HCT116 (cell line): Measurements from ENCODE around the gene FAM241A. TPM values are rescaled to one million over a fixed set of nuclear protein-coding genes. Genes with fewer than 3 reads are reported as not detected.

Experiments used
- ATAC-seq: fragments of 200-7000 bp; cut with Tn5 transposase; 2 replicates; pipeline ENCODE4 v1.9.1; 2020; ENCODE audit warnings: mild to moderate bottlenecking, moderate library complexity
- BruUV-seq: library from RNA; stranded (reverse); fragments of 400-500 nt; replicated peaks from 2 replicates; lab custom pipeline; 2021; lab: Mats Ljungman, UMichigan
- CTCF ChIA-PET: fragments of 300-600 bp; sonication (Branson Sonifier 250); formaldehyde crosslinking; loops from one replicate; lab custom pipeline; 2021; ENCODE audit warnings: antibody characterized with exemption; lab: Charles Lee
- POLR2A ChIA-PET: fragments of 300-600, 350-600 bp; sonication (Branson Sonifier 250); formaldehyde crosslinking; loops from one replicate; lab custom pipeline; 2021; ENCODE audit warnings: antibody characterized with exemption; lab: Charles Lee
- RAD21 ChIA-PET, 2 experiments: fragments of 300-600 bp; sonication (Branson Sonifier 250); formaldehyde crosslinking; loops; one replicate each; lab custom pipeline; 2023; ENCODE audit warnings: low total read pairs in 2 of 2; ENCODE audit not compliant: uncharacterized antibody in 2 of 2, unreplicated experiment in 2 of 2, low non-redundant PET in 1 of 2; lab: Charles Lee
- DNase-seq: peaks from one replicate; pipeline ENCODE4 v3.0.0-alpha.2; 2010; ENCODE audit warnings: low read depth, low spot score
- H2AFZ ChIP-seq: fragments of 200-600 bp; shearing (Covaris generic), sonication (generic); 2 replicates; pipeline ENCODE4 v1.6.1; 2017; ENCODE audit warnings: low read depth, mixed run types, mixed read lengths, antibody characterized with exemption, low read length; ENCODE audit not compliant: poor library complexity, severe bottlenecking
- H3K27ac ChIP-seq: 2 replicates; pipeline ENCODE4 v1.5.1; 2012; ENCODE audit warnings: low read depth, low read length
- H3K27me3 ChIP-seq: fragments of 200-600 bp; sonication (generic); 2 replicates; pipeline ENCODE4 v1.6.1; 2016; ENCODE audit warnings: mixed run types, low read length, mixed read lengths; ENCODE audit not compliant: insufficient read depth
- H3K36me3 ChIP-seq, 2 experiments: fragments of 200-500 bp in 1 of 2; fragments of 200-600 bp in 1 of 2; sonication (Bioruptor generic) in 1 of 2; sonication (generic) in 1 of 2; 2 replicates each; pipeline versions ENCODE4 v1.5.1 to v1.6.1; 2014 to 2016; ENCODE audit warnings: low read length in 2 of 2, inconsistent platforms in 1 of 2, mixed read lengths in 1 of 2, mixed run types in 1 of 2; ENCODE audit not compliant: insufficient read depth in 2 of 2, control insufficient read depth in 1 of 2
- H3K4me1 ChIP-seq, 2 experiments: fragments of 200-600 bp in 1 of 2; sonication (generic) in 1 of 2; 2 replicates each; pipeline versions ENCODE4 v1.5.1 to v1.6.1; 2012 to 2017; ENCODE audit warnings: low read length in 2 of 2, inconsistent platforms in 1 of 2, mild to moderate bottlenecking in 1 of 2, mixed read lengths in 1 of 2, mixed run types in 1 of 2, moderate library complexity in 1 of 2; ENCODE audit not compliant: insufficient read depth in 2 of 2, control insufficient read depth in 1 of 2
- H3K4me2 ChIP-seq: fragments of 200-600 bp; sonication (generic); 2 replicates; pipeline ENCODE4 v1.6.1; 2017; ENCODE audit warnings: mixed run types, low read length, mixed read lengths
- H3K4me3 ChIP-seq, 2 experiments: fragments of 200-600 bp in 1 of 2; sonication (generic) in 1 of 2; replicated peaks in 1 of 2; 2 replicates each; pipeline ENCODE4 v1.5.1; 2011 to 2016; ENCODE audit warnings: low read length in 2 of 2, control low read depth in 1 of 2, low read depth in 1 of 2, mild to moderate bottlenecking in 1 of 2, mixed read lengths in 1 of 2, mixed run types in 1 of 2
- H3K79me2 ChIP-seq: fragments of 200-600 bp; sonication (generic); 2 replicates; pipeline ENCODE4 v1.6.1; 2017; ENCODE audit warnings: mild to moderate bottlenecking, mixed run types, low read length, moderate library complexity, mixed read lengths; ENCODE audit not compliant: insufficient read depth
- H3K9ac ChIP-seq: fragments of 200-600 bp; sonication (generic); 2 replicates; pipeline ENCODE4 v1.6.1; 2016; ENCODE audit warnings: low read length, mixed read lengths
- H3K9me2 ChIP-seq: fragments of 200-600 bp; sonication (generic), shearing (Covaris generic); 2 replicates; pipeline ENCODE4 v1.6.1; 2017; ENCODE audit warnings: mixed run types, mild to moderate bottlenecking, moderate library complexity; ENCODE audit not compliant: insufficient read depth
- H3K9me3 ChIP-seq, 2 experiments: fragments of 200-500 bp in 1 of 2; fragments of 200-600 bp in 1 of 2; sonication (Bioruptor generic) in 1 of 2; sonication (generic) in 1 of 2; 2 replicates each; pipeline ENCODE4 v1.6.1; 2014 to 2017; ENCODE audit warnings: low read length in 2 of 2, mixed read lengths in 2 of 2, inconsistent platforms in 1 of 2, low read depth in 1 of 2, mild to moderate bottlenecking in 1 of 2, mixed run types in 1 of 2, moderate library complexity in 1 of 2; ENCODE audit not compliant: control insufficient read depth in 1 of 2, insufficient read depth in 1 of 2
- H4K20me1 ChIP-seq: fragments of 200-600 bp; sonication (generic), shearing (Covaris generic); 2 replicates; pipeline ENCODE4 v1.6.1; 2017; ENCODE audit warnings: mixed run types, mild to moderate bottlenecking, moderate library complexity; ENCODE audit not compliant: insufficient read depth
- CBX3 ChIP-seq: IDR thresholded peaks from 2 replicates; pipeline ENCODE4 v1.6.1; 2012; ENCODE audit warnings: low read depth
- CTCF ChIP-seq, 3 experiments: fragments of 200-600 bp in 1 of 3; sonication (generic) in 1 of 3; IDR thresholded peaks in 2 of 3; conservative IDR thresholded peaks in 1 of 3; 2 replicates each; pipeline ENCODE4 v1.5.1; 2012 to 2017; ENCODE audit warnings: low read depth in 2 of 3, low read length in 2 of 3, antibody characterized with exemption in 1 of 3, borderline replicate concordance in 1 of 3, control low read depth in 1 of 3, mild to moderate bottlenecking in 1 of 3, mixed read lengths in 1 of 3, mixed run types in 1 of 3, moderate library complexity in 1 of 3; ENCODE audit not compliant: insufficient read depth in 1 of 3
- EGR1 ChIP-seq: IDR thresholded peaks from 2 replicates; pipeline ENCODE4 v1.6.1; 2012; ENCODE audit warnings: low read depth
- ELF1 ChIP-seq: IDR thresholded peaks from 2 replicates; pipeline ENCODE4 v1.6.1; 2012; ENCODE audit warnings: low read depth, borderline replicate concordance
- EZH2 ChIP-seq: fragments of 200-600 bp; sonication (generic); IDR thresholded peaks from 2 replicates; pipeline ENCODE4 v1.6.1; 2017; ENCODE audit warnings: antibody characterized with exemption, mixed run types
- JUND ChIP-seq: IDR thresholded peaks from 2 replicates; pipeline ENCODE4 v1.6.1; 2012
- RAD21 ChIP-seq: IDR thresholded peaks from 2 replicates; pipeline ENCODE4 v1.6.1; 2012; ENCODE audit warnings: low read depth, mild to moderate bottlenecking
- SIN3A ChIP-seq: IDR thresholded peaks from 2 replicates; pipeline ENCODE4 v1.6.1; 2012; ENCODE audit warnings: low read depth
- SP1 ChIP-seq: IDR thresholded peaks from 2 replicates; pipeline ENCODE4 v1.6.1; 2012; ENCODE audit warnings: low read depth
- TCF7L2 ChIP-seq: IDR thresholded peaks from 2 replicates; pipeline ENCODE4 v1.7.0; 2011; ENCODE audit warnings: borderline replicate concordance, inconsistent platforms; ENCODE audit not compliant: insufficient read depth, insufficient read length; ENCODE audit errors: extremely low read depth
- YY1 ChIP-seq: IDR thresholded peaks from 2 replicates; pipeline ENCODE4 v1.6.1; 2011; ENCODE audit warnings: low read length, low read depth, moderate library complexity, mild to moderate bottlenecking; ENCODE audit not compliant: insufficient replicate concordance; ENCODE audit errors: extremely low read depth
- ZBTB33 ChIP-seq: IDR thresholded peaks from 2 replicates; pipeline ENCODE4 v1.6.1; 2011; ENCODE audit warnings: mild to moderate bottlenecking, low read length, moderate library complexity; ENCODE audit not compliant: insufficient replicate concordance; ENCODE audit errors: extremely low read depth
- ZNF274 ChIP-seq: fragments of 200-500 bp; sonication (Bioruptor generic); IDR thresholded peaks from 2 replicates; pipeline ENCODE4 v1.6.1; 2014; ENCODE audit warnings: mild to moderate bottlenecking, low read depth, low read length, inconsistent platforms
- intact Hi-C: fragments of 100-400 bp; cut with micrococcal nuclease; formaldehyde crosslinking; loops from 2 replicates; pipeline ENCODE4 v1.10.0; 2022
- total RNA-seq: library from RNA; stranded (reverse); gene quantifications from one replicate; pipeline ENCODE4 v1.2.1, GENCODE V29; 2021; ENCODE audit not compliant: unreplicated experiment
- TF ChIP-seq, protein P1 (sequence below): IDR thresholded peaks from 2 replicates; pipeline ENCODE4 v1.6.1; 2012

The FAM241A gene
- total RNA-seq, 1 experiment from 2014 or later, result 4.5 TPM

DNA sequence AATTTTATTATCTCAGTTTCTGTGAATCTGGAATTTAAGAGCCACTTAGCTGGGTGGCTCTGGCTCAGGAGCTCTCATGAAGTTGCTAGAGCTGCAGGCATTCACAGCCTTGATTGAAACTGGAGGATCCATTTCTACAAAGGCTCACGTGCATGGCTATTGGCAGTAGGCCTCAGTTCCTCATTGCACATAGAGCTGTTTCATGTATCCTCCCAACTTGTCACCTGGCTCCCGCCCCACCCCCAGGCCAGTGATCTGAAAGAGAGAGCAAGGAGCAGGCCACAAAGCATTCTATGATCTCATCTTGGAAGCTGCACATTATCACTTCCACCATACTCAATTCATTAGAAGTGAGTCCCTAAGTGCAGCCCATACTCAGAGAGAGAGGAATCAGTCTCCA, 67.8 kb downstream of the FAM241A start:
- Histone ChIP-seq H3K27me3 (no peaks in the 10 kb centered on the region), H3K4me3 (no peak overlapping the region), H3K9me2 (no peaks in the 10 kb centered on the region), H3K27ac (no peak overlapping the region), H3K36me3 (no peaks in the 10 kb centered on the region), H4K20me1 (no peaks in the 10 kb centered on the region), H3K9ac (no peak overlapping the region), H3K4me1 (no peaks in the 10 kb centered on the region), H3K79me2 (no peaks in the 10 kb centered on the region), H3K4me2 (no peak overlapping the region), H2AFZ (no peak overlapping the region), H3K9me3 (no peaks in the 10 kb centered on the region; a peak in 1 of 4 replicates)
- TF ChIP-seq ZBTB33, result no peak
- TF ChIP-seq, protein P1, sequence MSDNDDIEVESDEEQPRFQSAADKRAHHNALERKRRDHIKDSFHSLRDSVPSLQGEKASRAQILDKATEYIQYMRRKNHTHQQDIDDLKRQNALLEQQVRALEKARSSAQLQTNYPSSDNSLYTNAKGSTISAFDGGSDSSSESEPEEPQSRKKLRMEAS, result no peak
- no TSS peak for BruUV-seq
- CTCF ChIA-PET, result no interaction called here
- POLR2A ChIA-PET, result no interaction called here
- ATAC-seq, result no peak
- intact Hi-C loops, result no loop called here
- RAD21 ChIA-PET, result no interaction called here
- no peak for DNase-seq

GRCh38 chr4:112213856-112214255, 68.6 kb downstream of the FAM241A start:
- no peaks in the 10 kb centered on the region for H3K9me2 ChIP-seq
- no peak overlapping the region for H3K4me2 ChIP-seq
- ChIA-PET CTCF (interaction anchor here (1.2 to 1.6 kb wide), 5 partner anchors 8 to 310 kb away, joined by 3 to 7 read pairs (median 4); no protein-coding TSS in a partner anchor), RAD21 (no interaction called here), POLR2A (no interaction called here)
- ATAC-seq, result no peak
- H3K9ac ChIP-seq, result no peak overlapping the region
- no peak overlapping the region for H3K4me3 ChIP-seq
- no peaks in the 10 kb centered on the region for H3K36me3 ChIP-seq
- no peaks in the 10 kb centered on the region for H3K27me3 ChIP-seq
- BruUV-seq, result no TSS peak
- no peak overlapping the region for H3K27ac ChIP-seq
- intact Hi-C loops, result no loop called here
- no peak overlapping the region for H2AFZ ChIP-seq
- DNase-seq, result no peak
- no peaks in the 10 kb centered on the region; a peak in 1 of 4 replicates for H3K9me3 ChIP-seq
- H4K20me1 ChIP-seq, result no peaks in the 10 kb centered on the region
- H3K79me2 ChIP-seq, result no peaks in the 10 kb centered on the region
- no peaks in the 10 kb centered on the region for H3K4me1 ChIP-seq
- no peak for TF ChIP-seq EZH2
- no peak for TF ChIP-seq EGR1
- no peak for TF ChIP-seq ZNF274
- no peak for TF ChIP-seq RAD21
- no peak for TF ChIP-seq SIN3A
- TF ChIP-seq TCF7L2, result no peak
- no peak for TF ChIP-seq YY1
- no peak for TF ChIP-seq ELF1
- no peak for TF ChIP-seq CBX3
- TF ChIP-seq SP1, result no peak
- no peak for TF ChIP-seq JUND
- no peak for TF ChIP-seq CTCF (IDR thresholded peaks at IDR 0.05 in 2 of 3, conservative IDR thresholded peaks at IDR 0.05 in 1 of 3; ENCODE audit: borderline replicate concordance in 1 of 3, insufficient read depth in 1 of 3, low read depth in 2 of 3, low read length in 2 of 3)
- no peak for TF ChIP-seq ZBTB33
